Measurements from ENCODE around the gene WDR86. TPM values are rescaled to one million over a fixed set of nuclear protein-coding genes. Genes with fewer than 3 reads are reported as not detected.

The WDR86 gene
- total RNA-seq, 2 donors from 2014 or later, result 0.45 TPM; not detected in 1

DNA sequence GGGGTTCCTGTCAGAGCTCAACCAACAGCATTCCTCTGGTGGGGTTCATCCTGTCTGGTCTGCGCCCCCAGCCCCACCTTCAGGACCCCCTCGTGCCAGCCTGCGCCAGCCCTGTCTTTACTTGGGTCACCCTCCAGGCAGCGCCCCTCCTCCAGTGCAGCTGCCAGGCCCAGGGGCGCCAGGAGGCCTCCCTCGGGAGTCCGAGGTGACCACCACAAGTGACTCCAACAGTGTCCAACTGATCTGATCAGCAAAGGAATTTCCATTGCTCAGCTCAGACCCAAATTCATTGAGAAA is 10.6 kb downstream of the WDR86 start:
- no peaks in the 10 kb centered on the region for H3K27me3 Mint-ChIP-seq
- ATAC-seq (replicated peaks), result no peak
- no peaks in the 10 kb centered on the region for H3K9me3 Mint-ChIP-seq
- H3K36me3 Mint-ChIP-seq (ENCODE audit: low read depth), result no peaks in the 10 kb centered on the region
- H3K4me1 Mint-ChIP-seq, result peaks cover 7% of the 10 kb centered on the region
- no peak overlapping the region for H3K4me3 Mint-ChIP-seq
- no peak overlapping the region for H3K27ac Mint-ChIP-seq

GRCh38 chr7:151398446-151399304 is 11.2 kb downstream of the WDR86 start:
- Mint-ChIP-seq H3K9me3 (no peaks in the 10 kb centered on the region), H3K4me3 (peak overlapping the region; percentile 5), H3K4me1 (peaks cover 7% of the 10 kb centered on the region), H3K27ac (no peak overlapping the region), H3K27me3 (no peaks in the 10 kb centered on the region), H3K36me3 (ENCODE audit: low read depth) (no peaks in the 10 kb centered on the region)
- ATAC-seq (replicated peaks), result no peak

GRCh38 chr7:151397026-151397425 is 12.8 kb downstream of the WDR86 start:
- Mint-ChIP-seq H3K36me3 (ENCODE audit: low read depth) (no peaks in the 10 kb centered on the region), H3K4me1 (peaks cover 10% of the 10 kb centered on the region), H3K27ac (no peak overlapping the region), H3K27me3 (no peaks in the 10 kb centered on the region), H3K4me3 (peak overlapping the region; percentile 5), H3K9me3 (no peaks in the 10 kb centered on the region)
- no peak for ATAC-seq (replicated peaks)

DNA sequence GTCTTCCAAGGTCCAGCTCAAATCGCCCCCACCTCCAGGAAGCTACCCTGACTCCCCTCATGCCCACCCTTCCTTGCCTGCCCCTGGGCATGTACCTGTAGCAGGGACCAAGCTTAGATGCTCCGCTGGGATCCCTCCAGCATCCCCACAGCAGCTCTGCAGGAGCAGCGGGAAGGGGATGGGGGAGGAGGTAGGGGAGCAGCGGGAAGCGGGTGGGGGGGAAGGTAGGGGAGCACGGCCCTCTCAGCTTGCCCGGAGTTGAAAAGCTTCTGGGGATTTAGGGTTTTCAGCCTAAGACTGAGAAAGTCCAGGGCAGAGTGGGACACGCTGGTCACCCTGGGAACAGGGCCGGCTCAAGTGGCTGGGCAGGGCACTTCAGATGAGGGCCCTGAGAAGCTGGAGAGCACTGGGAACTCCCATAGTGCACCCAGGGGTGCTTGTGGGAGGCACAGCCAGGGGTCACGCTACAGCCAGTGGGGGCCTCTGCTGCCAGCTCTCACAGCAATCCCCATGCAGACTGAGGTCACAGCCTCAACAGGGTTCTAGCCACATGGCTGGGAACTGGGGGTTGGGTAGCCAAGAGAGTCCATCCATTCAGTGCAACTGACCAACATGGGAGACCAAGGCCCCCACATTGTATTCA is 13.4 kb downstream of the WDR86 start:
- ATAC-seq (replicated peaks), result no peak
- Mint-ChIP-seq H3K4me1 (peaks cover 10% of the 10 kb centered on the region), H3K9me3 (no peaks in the 10 kb centered on the region), H3K36me3 (ENCODE audit: low read depth) (no peaks in the 10 kb centered on the region), H3K4me3 (no peak overlapping the region), H3K27me3 (no peaks in the 10 kb centered on the region), H3K27ac (no peak overlapping the region)

GRCh38 chr7:151395036-151395367 is 14.8 kb downstream of the WDR86 start:
- no peak for ATAC-seq (replicated peaks)
- Mint-ChIP-seq H3K27ac (no peak overlapping the region), H3K4me3 (no peak overlapping the region), H3K36me3 (ENCODE audit: low read depth) (no peaks in the 10 kb centered on the region), H3K9me3 (no peaks in the 10 kb centered on the region), H3K4me1 (peaks cover 10% of the 10 kb centered on the region), H3K27me3 (no peaks in the 10 kb centered on the region)

- no peak overlapping the region for H3K27ac Mint-ChIP-seq
- no peaks in the 10 kb centered on the region for H3K36me3 Mint-ChIP-seq (ENCODE audit: low read depth)
- H3K9me3 Mint-ChIP-seq, result no peaks in the 10 kb centered on the region
- no peaks in the 10 kb centered on the region for H3K27me3 Mint-ChIP-seq
- no peak for ATAC-seq (replicated peaks)
- H3K4me3 Mint-ChIP-seq, result no peak overlapping the region
- peaks cover 10% of the 10 kb centered on the region for H3K4me1 Mint-ChIP-seq
Measured at GRCh38 chr7:151394076-151395035, 15.5 kb downstream of the WDR86 start.

DNA sequence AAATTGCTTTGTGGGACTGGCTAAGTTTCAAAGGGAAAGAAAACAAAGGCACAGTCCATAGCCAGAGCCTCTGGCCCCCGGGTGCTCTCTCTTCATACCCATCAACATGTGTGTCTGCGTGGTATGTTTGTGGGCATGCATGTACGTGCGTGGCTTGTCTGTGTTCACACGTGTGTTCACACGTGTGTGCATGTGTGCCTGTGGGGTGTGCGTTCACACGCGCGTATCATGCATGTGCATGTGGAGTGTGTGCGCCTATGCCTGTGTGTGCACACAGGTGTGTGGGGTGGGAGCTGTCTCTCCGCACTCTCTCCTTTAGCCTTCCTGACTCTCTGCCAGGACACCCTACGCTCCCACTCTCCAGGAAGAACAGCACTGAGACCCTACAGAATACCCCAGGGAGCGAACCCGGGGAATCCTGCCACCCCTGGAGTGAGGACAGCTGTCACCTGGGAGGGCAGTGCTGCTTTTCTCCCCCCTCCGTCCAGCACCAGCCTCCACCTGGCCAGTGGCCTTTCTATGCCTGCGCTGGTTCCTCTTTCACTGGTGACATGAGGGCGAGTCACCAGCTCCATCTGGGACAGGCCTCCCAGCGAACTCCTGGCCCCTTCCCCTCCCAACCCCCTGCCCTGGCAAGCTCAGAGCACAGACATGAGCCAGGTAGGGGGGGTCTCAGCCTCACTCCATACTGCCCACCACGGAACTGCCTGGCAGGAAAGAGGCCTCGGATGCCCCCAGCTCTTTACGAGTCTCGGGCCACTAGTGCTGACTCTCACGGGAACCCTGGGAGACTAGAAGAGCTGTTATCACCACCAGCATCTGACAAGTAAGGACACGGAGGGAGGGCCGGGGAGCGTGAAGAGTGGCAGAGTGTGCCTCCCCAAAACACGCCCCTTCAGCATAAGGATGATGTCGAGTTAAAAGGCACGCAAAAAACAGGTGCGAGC is 16.5 kb downstream of the WDR86 start:
- Mint-ChIP-seq H3K27me3 (no peaks in the 10 kb centered on the region), H3K4me1 (peaks cover 9% of the 10 kb centered on the region), H3K36me3 (ENCODE audit: low read depth) (no peaks in the 10 kb centered on the region), H3K9me3 (no peaks in the 10 kb centered on the region), H3K4me3 (no peak overlapping the region), H3K27ac (no peak overlapping the region)
- ATAC-seq (replicated peaks), result no peak

GRCh38 chr7:151392426-151392825 is 17.4 kb downstream of the WDR86 start:
- no peaks in the 10 kb centered on the region for H3K27me3 Mint-ChIP-seq
- no peak overlapping the region for H3K27ac Mint-ChIP-seq
- H3K4me1 Mint-ChIP-seq, result peaks cover 3% of the 10 kb centered on the region
- H3K36me3 Mint-ChIP-seq (ENCODE audit: low read depth), result no peaks in the 10 kb centered on the region
- no peak overlapping the region for H3K4me3 Mint-ChIP-seq
- ATAC-seq (replicated peaks), result no peak
- H3K9me3 Mint-ChIP-seq, result no peaks in the 10 kb centered on the region

GRCh38 chr7:151392002-151392401 is 17.8 kb downstream of the WDR86 start:
- Mint-ChIP-seq H3K27me3 (no peaks in the 10 kb centered on the region), H3K27ac (no peak overlapping the region), H3K4me1 (peaks cover 3% of the 10 kb centered on the region), H3K9me3 (no peaks in the 10 kb centered on the region), H3K36me3 (ENCODE audit: low read depth) (no peaks in the 10 kb centered on the region), H3K4me3 (no peak overlapping the region)
- ATAC-seq (replicated peaks), result no peak

DNA sequence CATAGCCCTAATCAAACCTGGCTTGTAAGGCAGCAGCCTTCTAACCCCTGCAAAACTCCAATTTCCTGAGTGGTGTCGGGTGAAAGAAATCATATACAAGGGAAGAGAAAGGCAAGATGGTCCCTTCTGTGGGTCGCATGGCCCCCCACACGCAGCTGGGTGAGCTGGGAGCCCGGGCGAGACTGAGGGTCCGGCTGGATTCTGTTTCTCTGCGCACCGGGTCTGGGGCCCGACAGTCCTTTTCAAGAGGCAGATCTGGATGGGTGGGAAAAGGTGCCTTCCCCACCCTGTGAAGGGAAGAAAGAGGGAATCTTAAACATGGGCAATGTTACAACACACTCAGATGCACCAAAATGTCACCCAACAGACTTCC is 18.5 kb downstream of the WDR86 start:
- Mint-ChIP-seq H3K4me1 (peaks cover 3% of the 10 kb centered on the region), H3K4me3 (no peak overlapping the region), H3K27me3 (no peaks in the 10 kb centered on the region), H3K9me3 (no peaks in the 10 kb centered on the region), H3K36me3 (ENCODE audit: low read depth) (no peaks in the 10 kb centered on the region), H3K27ac (no peak overlapping the region)
- ATAC-seq (replicated peaks), result no peak

DNA sequence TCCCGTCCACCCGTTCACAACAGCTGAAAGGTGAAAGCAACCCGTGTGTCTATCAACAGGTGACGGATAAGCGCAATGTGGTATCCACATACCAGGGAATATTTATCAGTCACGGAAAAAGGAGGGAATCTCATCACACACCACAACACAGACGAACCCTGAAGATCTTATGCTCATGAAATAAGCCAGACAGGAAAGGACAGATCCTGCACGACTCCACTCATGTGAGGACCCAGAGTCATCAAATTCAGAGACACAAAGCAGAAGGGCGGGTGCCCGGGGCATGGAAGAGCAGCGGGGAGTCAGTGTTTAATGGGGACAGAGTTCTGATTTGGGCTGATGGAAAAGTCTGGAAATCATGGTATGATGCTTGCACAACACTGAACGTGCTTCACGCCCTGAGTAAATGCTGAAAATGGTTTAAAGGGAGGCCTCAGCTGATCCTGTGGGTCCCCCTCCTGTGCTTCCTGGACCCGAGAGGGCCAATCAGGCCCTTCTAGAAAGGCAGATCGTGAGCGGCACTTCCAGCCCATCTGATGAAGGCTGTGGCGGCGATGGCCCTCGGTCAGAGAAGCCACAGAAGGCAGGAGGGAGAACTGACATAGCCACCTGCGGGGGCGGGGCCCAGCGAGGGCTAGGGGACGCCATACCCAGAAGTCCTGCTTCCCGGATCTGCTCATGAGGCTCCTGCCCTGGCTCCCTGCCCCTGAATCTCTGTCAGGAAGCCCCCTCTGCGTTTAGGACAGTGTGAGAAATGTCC is 19.1 kb downstream of the WDR86 start:
- H3K4me3 Mint-ChIP-seq, result no peak overlapping the region
- H3K27ac Mint-ChIP-seq, result no peak overlapping the region
- ATAC-seq (replicated peaks), result no peak
- H3K27me3 Mint-ChIP-seq, result no peaks in the 10 kb centered on the region
- no peaks in the 10 kb centered on the region for H3K36me3 Mint-ChIP-seq (ENCODE audit: low read depth)
- no peaks in the 10 kb centered on the region for H3K9me3 Mint-ChIP-seq
- H3K4me1 Mint-ChIP-seq, result peaks cover 3% of the 10 kb centered on the region

GRCh38 chr7:151389768-151390597 is 19.9 kb downstream of the WDR86 start:
- H3K4me1 Mint-ChIP-seq, result peaks cover 3% of the 10 kb centered on the region
- H3K4me3 Mint-ChIP-seq, result no peak overlapping the region
- no peaks in the 10 kb centered on the region for H3K9me3 Mint-ChIP-seq
- no peaks in the 10 kb centered on the region for H3K27me3 Mint-ChIP-seq
- no peak overlapping the region for H3K27ac Mint-ChIP-seq
- ATAC-seq (replicated peaks), result no peak
- no peaks in the 10 kb centered on the region for H3K36me3 Mint-ChIP-seq (ENCODE audit: low read depth)
